GM21717 (cell line): ENCODE measurements around the gene CCDC74A.
"Not testable (repeated sequence)": the region's sequence is repeated elsewhere in the genome, so short reads cannot be mapped to it uniquely, and the experiment has no call there.

Experiments
- ATAC-seq: cut with Tn5 transposase; IDR thresholded peaks from one replicate; pipeline ENCODE4 v1.9.1; 2021; ENCODE audit warnings: mild to moderate bottlenecking, moderate library complexity; ENCODE audit not compliant: unreplicated experiment

The CCDC74A gene

GRCh38 chr2:131498321-131498973, 29.2 kb upstream of the CCDC74A start:
- ATAC-seq: peak; percentile 88

GRCh38 chr2:131503587-131503986, 24.1 kb upstream of the CCDC74A start:
- not testable (repeated sequence) for ATAC-seq

- not testable (repeated sequence) for ATAC-seq
These were observed 23.5 kb upstream of the CCDC74A start for GRCh38 chr2:131504082-131504750.

GRCh38 chr2:131509615-131510014, 18.1 kb upstream of the CCDC74A start:
- ATAC-seq: no peak

GRCh38 chr2:131511291-131511968, 16.3 kb upstream of the CCDC74A start:
- not testable (repeated sequence) for ATAC-seq

- not testable (repeated sequence) for ATAC-seq
These were observed 15.5 kb upstream of the CCDC74A start for GRCh38 chr2:131511969-131512870.

- peak; percentile 66 for ATAC-seq
These were observed 13.1 kb upstream of the CCDC74A start for GRCh38 chr2:131514408-131515166.

GRCh38 chr2:131515235-131515634, 12.5 kb upstream of the CCDC74A start:
- not testable (repeated sequence) for ATAC-seq

- ATAC-seq: no peak
These were observed 11.7 kb upstream of the CCDC74A start for GRCh38 chr2:131516011-131516410.

GRCh38 chr2:131516621-131517020, 11.1 kb upstream of the CCDC74A start:
- ATAC-seq: not testable (repeated sequence)

- ATAC-seq: no peak
These were observed 10.4 kb upstream of the CCDC74A start for GRCh38 chr2:131517106-131517831.

- not testable (repeated sequence) for ATAC-seq
These were observed 9.8 kb upstream of the CCDC74A start for GRCh38 chr2:131517856-131518255.

GRCh38 chr2:131518531-131518930, 9.2 kb upstream of the CCDC74A start:
- not testable (repeated sequence) for ATAC-seq

- ATAC-seq: no peak
These were observed 8.2 kb upstream of the CCDC74A start for GRCh38 chr2:131519466-131519865.

- not testable (repeated sequence) for ATAC-seq
These were observed 7.7 kb upstream of the CCDC74A start for GRCh38 chr2:131519871-131520470.

- ATAC-seq: no peak
These were observed 7.2 kb upstream of the CCDC74A start for GRCh38 chr2:131520526-131520925.

- ATAC-seq: not testable (repeated sequence)
These were observed 6.2 kb upstream of the CCDC74A start for GRCh38 chr2:131521524-131521923.

GRCh38 chr2:131521961-131522781, 5.5 kb upstream of the CCDC74A start:
- no peak for ATAC-seq
